RKO (cell line): ENCODE data around the gene IMPDH2.

Source experiments
- DNase-seq: peaks from one replicate; pipeline ENCODE4 v3.0.0-alpha.2; 2016; ENCODE audit warnings: low spot score

Gene IMPDH2

DNA sequence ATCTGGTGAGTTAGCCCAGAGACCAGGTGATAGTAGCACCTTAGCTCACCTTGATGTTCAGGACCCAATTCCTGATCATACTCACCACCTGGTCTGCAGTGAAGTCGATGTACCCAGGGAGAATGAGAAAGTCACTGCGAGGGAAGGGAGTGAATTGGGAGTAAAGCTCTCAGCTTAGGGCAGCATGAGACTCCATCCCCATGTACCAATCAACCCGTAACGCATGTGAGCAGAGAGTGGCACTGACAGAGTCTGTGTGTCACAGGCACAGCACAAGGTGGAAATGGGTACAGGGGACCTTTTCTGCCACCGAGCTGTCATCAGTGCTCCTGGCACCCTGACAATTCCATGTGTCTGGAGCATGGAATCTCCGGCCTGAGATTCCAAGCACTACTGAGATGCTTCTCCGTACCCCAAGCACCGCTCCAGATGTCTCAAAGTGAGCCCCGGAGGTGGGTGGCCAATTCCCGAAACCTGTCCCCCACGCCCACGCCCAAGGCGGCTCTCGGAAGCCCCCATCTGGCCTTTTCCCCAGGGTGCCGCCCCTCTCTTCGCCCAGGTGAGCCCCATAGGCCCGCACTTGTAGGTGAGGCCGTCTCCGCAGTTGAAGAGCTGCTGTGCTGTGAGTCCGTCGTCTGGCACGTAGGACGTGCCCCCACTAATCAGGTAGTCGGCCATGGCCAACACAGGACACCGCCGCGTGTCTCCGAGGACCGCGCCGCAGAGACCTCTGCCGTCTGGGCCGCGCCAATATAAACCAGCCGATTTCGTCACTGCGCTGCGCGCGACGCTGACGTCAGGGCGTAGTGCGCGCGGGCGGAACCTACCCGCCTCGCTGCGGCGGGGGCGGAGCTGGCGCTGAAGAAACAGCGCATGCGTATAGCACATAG, at the start of gene IMPDH2:
IMPDH2 (minus strand) TSS at position 726 of the 890 bp plus-strand sequence; CDS start at position 678, 48 bp downstream.
- DNase-seq: peak; percentile 94

DNA sequence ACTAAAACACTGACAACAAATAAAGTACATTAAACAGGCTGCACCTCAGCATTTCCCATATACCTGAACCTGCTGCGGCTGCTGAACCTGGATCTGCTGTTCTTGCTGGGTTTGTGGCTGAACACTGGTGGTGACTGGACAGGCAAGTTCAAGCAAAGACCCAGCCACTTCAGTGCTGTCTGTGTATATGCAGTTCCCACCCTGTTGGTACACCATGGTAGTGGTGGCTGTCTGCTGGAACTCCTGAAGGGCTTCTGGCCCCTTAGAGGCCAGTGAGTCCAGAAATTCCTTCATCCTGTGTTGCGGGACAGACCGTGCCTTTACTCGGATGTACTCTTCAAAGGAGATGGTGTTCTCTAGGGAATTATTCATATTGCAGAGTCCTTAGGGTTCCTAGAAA, 47.4 kb upstream of the IMPDH2 start:
- DNase-seq: no peak

DNA sequence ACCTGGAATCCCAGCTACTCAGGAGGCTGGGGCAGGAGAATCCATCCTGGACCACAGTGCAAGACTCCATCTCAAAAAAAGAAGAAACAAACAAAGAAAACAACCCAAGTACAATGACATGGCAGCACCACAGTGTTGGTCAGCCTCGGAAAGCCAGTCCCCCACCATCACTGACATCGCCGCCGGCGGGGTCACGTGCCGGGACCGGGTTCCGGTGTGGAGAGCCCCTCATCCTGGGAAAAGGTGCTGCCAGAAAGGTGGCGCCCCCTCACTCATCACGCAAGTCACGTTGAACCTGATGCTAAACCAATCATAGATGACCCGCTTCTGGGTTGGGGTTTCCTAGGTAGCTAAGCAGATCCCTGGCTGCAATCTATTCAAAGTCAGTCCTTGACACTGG, 46.9 kb upstream of the IMPDH2 start:
- no peak for DNase-seq

DNA sequence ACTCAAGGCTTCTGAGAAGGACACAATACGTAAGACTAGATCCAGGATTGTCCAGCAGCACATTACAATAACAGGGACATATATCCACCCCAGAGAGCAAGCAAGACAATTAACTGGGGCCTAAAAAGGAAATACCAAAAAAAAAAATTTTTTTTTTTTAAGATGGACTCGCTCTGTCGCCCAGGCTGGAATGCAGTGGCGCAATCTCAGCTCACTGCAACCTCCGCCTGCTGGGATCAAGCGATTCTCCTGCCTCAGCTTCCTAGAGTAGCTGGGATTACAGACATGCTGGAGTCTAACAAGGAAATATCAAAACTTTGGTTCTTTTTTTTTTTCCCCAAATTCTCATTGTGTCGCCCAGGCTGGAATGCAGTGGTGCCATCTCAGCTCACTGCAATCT, 28.8 kb upstream of the IMPDH2 start:
- DNase-seq: no peak

DNA sequence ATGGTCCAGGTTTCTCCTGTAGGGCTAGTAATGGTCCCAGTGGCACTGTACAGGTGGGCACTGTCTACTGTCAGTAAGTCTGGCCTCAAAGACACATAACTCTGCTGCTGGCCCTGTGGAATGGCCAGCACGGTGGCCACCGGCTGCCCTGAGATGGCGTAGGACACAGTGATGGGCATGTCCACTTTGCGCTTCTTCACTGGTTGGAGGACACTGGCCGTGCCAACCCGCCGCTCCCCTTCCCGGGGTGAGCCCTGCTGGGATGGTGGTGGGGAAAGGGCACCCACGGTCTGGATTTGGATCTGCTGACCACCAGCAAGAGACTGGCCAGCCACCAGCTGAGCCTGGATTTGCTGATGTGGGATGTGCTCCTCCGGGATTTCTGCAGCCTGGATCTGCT, 28.1 kb upstream of the IMPDH2 start:
- no peak for DNase-seq

DNA sequence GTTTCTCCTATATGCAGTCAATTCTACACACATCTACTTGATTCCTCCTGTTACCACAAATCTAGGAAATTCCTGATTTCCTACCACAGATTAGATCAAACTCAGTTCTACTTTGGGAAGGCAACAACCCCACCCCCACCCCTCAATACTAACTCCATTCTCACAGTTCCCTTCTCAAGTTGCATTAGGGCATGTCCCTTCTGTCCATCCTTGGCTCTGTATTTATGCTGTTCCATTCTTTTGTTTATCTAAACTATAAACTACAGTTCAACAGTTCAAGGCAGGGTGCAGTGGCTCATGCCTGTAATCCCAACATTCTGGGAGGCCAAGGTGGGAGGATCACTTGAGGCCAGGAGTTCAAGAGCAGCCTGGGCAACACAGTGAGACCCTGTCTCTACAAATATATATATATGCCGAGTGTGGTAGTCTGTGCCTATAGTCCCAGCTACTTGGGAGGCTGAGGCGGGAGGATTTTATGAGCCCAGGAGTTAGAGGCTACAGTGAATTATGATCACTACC, 25.2 kb upstream of the IMPDH2 start:
- DNase-seq: no peak

DNA sequence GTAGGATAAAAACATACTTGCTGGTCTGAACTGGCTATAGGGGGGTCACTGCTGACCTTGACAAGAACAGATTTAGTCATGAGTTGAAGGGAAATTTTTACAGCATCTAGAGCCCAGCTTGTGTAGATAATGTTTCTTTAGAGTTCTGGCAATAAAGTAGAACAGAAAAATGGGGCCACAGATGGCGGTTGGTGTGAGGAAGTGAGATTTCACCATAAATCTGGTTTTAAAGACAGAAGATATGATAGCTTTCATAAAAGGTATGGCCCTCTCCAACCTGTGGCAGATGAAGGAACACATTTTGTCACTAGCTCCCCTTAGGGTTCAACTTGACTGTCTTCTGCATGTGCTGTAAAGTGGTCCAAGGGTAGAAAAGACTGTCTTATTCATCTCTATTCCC, 24.3 kb upstream of the IMPDH2 start:
- DNase-seq: no peak

DNA sequence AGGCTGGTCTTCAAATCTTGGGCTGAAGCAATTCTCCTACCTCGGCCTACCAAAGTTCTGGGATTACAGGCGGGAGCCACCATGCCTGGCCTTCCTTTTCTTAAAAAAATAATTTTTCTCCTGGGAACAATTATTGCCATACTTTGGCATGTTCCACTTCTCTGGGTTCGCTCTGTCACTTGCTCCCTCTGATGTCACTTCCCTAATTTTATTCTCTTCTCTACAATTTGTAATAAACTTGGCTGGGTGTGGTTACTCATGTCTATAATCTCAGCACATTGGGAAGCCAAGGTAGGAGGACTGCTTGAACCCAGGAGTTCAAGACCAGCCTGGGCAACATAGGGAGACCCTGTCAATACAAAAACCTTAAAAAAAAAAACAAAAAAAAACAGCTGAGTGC, 6.1 kb upstream of the IMPDH2 start:
- no peak for DNase-seq

DNA sequence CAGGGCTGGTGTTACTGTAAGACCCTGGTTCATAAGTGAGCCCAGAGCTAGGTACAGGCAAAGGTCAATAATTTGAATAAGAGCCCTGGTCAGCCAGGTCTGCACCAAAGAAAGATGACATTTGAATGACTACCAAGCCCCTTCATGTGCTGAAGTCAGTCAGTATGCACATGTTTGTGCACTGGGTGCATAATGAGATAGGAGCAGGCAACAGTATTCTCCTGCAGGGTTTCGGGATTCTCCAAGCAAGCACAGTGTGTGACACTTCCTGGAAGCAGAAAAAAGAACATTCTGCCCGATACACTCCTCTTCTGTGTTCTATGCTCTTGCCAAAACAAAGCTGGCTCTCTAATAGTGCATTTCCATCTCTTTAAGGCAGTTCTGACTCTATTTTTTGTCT, 5.5 kb upstream of the IMPDH2 start:
- no peak for DNase-seq

DNA sequence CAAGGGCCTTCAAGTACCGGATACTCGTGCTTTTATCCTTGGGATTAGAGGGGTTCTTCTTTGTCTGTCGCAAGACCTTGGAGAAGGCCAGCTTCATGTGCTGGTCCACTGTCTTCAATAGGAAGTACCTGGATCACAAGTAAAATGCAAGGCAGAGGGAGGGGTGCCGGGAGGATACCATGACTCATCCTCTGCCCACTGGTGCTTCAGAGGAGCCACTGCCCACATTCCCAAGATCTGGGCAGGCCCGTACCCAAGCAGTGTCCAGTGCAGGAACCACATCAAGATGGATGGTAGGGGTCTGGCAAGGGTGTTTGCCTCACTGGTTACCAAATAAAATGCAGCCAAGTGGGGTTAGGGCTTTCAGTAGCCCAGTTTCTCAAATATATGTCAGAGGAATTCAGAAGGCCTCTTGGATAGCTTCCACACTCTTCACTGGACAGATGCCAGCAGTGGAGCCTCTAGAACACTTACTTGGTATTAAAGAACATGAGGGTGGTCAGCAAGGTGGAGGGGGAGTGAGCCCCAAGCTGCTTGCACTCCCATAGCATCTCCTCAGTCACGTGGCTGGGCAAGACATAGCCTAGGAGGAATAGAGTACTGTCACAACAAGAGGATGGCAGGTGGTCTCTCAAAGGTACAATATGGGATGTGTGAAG, 3.6 kb upstream of the IMPDH2 start:
- DNase-seq: no peak

DNA sequence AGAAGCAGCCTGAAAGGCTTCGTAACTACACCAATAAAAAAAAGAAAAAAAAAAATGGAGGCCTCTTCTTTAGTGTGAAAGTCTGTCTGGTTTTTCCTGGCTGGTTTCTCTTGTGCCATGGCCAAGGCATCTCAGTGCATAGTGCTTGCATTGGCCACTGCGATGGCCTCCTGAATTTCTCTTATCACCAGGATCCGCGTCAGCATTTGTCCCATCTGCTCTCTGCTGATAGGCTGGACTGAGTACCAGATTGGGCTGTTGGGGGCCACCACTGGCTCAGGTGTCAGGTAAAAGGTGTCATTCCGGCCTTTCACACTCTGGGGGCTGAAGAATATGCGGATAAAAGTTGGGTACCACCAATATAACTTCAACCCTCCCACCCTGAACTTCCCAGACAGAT, 1.1 kb upstream of the IMPDH2 start:
- DNase-seq: no peak

DNA sequence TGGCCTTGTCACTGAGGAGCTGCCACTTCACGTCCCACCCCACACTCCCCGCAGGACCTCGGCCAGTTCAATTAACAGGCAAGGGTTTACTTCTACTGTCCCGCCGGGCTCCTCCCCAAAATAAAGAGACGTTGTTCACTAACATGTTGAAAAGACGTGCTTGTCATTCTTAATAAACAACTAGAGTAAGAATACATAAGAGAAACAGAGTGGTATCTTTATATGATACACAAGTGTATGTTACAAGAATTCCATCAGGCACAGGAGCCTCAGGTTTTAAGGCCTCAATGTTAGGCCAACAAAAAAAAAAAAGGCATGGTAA, 326 bp upstream of the IMPDH2 start:
- no peak for DNase-seq

DNA sequence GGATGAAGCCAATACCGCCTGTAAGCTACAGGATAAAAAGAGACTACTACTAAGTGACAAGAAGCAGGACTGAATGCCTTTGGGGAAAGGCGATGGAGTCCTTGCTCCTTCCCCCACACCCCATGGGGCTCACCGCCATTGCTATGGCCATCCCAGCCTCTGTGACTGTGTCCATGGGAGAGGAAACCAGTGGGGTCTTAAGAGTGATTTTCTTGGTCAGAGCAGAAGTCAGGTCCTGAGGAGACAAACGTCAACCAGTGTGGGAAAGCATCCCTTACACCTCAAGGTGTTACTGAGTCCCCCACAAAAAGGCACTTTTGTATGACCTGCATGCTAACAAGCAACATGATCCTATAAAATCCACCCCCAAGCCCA, 913 bp downstream of the IMPDH2 start:
- no peak for DNase-seq

DNA sequence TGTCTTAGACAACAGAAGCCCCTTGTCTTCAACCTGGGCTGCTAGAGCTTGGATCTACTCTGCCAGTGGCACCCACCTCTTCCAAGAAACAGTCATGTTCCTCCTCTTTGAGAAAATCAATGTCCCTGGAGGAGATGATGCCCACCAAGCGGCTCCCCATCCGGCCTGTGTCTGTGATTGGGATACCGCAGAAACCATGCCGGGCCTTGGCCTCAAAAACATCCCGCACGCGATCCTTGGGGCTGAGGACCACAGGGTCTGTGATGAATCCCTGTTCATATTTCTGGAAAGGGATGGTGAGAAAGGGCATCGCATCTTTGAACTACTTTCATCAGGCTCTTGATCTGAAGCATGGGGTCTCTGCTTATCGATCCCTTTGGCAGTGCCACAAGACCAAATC, 1.6 kb downstream of the IMPDH2 start:
- no peak for DNase-seq

DNA sequence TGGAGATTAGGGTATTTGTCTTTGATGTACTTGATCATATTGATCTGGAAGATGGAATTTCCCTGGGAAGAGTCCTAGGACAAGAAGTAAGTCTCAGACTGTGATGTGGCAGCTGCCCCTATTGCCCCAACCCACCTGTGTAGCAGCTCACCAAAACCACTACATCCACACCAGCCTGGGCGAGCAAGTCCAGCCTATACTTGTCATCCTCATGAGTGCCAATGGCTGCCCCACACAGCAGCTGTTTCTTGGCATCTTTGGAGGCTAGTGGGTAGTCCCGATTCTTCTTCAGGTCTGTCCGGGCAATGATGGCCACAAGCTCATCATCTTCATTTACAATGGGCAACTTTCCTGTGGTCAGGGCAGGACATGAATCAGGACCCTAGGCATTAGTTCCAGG, 2.7 kb downstream of the IMPDH2 start:
- no peak for DNase-seq

DNA sequence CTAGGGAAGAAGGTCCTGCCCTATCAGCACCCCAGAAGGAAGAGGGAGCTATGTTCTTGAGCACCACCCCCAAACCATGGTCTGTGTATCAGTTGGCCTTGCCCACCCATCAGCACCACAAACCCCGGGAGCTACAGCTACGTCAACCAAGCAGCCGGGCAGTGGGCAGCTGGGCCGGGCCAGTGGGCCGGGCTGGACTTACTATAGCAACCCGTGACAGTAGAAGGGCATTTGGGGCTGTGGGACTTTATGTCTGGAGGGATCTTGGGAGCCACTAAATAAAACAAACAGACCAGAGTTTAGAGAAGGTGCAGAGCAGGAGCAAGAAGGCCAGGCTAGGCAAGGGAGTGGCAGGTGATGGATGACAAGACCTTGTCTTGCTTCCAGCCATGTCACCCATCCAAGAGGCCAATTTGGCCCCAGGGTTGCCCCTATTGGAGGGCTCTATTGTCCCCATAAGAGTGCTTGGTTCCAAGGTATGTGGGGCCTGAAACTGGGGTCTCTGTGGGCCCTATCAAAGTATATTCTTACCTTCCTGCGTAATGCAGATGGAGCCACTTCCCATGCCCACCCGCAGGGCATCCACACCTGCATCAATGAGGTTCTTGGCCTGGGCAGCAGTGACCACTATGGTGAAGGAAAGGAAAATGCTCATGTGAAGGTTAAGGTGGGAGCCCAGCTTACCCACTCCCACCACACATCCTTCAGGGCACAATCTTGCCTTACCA, 3.2 kb downstream of the IMPDH2 start:
- DNase-seq: no peak

DNA sequence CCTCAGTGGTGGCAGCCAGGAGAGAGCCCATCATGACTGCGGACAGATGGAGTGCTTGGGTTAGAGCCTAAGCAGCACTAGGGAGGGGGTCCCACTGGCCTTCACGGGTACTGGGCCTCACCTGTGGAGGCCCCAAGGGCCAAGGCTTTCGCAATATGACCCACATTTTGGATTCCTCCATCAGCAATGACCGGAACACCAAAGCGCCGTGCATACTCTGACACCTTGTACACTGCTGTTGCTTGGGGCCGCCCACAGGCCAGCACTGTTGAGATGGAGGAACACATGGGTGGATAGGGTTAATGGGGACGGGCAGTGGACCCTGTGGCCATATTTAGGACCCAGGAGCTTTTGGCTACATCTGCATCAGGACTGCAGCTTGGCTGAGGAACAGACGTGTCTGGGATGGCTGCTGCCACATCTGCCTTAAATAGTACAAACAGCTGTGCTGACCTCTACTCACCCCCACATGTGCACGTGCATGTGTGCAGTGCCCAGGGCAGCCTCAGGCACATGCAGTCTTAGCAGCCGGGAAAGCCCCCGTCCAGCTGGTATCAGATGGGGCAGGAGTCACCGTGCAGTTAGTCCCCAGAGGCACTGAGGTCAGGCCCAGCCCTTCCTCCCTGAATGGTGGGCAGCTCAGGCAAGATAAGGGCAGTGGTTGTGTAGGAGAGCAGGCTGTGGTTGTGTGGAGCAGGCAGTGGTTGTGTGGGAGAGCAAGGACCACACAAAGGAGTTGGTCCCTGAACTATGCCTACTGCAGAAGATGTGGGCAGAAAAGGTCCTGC, 4.0 kb downstream of the IMPDH2 start:
- DNase-seq: no peak

DNA sequence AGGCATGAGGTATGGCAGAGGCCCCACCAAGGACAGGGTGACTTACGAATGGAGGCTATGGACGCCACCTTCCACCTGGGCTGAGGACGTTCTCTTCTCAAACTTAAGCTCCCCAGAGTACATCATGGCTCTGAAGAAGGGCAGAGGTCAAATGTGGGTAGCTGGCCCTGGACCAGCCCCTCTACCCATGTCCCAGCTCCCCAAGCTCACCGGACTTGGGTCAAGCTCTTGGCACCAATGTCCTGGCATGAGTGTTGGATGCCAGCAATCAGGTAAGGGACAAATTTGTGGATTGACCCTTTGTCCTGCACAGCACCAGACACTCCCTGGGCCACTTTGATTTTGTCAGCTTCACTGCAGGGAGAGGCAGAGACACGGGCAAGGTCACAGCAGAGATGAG, 4.7 kb downstream of the IMPDH2 start:
- DNase-seq: no peak

DNA sequence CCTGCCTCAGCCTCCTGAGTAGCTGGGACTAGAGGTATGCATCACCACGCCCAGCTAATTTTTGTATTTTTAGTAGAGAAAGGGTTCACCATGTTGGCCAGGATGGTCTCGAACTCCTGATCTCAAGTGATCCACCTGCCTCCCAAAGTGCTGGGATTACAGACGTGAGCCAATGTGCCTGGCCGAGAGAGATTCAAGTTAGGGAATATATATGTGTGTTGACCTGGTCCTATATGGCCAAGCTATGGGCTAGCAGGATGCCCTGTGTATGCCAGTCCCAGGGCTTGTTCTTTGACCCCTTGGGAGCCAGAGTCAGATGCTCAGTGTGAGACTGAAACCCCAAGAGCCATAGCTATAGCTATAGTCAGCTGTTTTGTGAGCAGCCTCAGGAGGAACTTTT, 5.4 kb downstream of the IMPDH2 start:
- DNase-seq: no peak

DNA sequence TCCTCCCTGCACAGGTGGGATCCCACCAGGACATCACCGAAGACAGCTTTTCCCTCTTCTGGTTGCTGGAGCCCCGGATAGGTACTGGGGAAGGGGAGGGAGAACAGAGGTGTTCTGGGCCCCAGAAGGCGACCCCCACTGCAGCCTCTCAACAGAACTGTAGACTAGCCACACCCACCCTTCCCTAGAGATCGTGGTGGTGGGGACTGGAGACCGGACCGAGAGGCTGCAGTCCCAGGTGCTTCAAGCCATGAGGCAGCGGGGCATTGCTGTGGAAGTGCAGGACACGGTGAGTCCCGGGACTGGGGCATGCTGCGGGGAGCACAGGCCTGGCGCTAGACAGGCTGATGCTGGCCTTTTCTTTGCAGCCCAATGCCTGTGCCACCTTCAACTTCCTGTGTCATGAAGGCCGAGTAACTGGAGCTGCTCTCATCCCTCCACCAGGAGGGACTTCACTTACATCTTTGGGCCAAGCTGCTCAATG, 6.5 kb downstream of the IMPDH2 start:
- peak; percentile 74 for DNase-seq

DNA sequence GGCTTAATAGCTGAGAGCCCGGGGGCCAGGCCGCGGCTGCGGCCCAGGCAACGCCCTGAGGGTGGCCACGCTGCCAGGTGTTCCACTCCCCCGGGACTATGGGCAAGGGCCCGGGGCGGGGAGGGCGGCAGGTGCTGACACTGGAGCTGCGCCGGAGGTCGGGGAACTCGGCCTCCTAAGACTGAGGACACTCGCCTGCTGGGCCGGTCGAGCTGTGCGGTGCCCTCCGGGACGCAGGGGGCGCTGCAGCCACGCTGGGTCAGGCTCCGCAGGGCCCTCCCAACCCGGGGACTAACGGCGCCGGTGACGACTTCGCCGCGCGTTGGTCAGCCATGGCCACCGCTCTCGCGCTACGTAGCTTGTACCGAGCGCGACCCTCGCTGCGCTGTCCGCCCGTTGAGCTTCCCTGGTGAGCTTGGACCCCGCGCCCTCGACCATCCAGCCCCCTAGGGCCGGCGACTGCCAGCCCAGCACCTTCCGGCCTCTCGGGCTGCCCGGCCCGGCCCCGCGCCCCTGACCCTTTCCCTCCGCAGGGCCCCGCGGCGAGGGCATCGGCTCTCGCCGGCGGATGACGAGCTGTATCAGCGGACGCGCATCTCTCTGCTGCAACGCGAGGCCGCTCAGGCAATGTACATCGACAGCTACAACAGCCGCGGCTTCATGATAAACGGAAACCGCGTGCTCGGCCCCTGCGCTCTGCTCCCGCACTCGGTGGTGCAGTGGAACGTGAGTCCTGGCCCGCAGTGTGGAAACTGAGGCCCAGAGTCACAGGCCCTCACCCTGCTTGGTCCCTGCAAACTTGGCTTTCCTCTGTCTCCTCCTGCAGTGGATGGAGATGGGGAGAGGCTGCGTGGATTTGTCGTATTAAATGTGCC, 7.1 kb downstream of the IMPDH2 start, which contains the start of gene NDUFAF3:
NDUFAF3 (plus strand) TSS at position 309 of the 875 bp plus-strand sequence; CDS start at position 333, 24 bp downstream.
- DNase-seq: peak; percentile 94
